OCI-LY1 (cell line): ENCODE measurements around the gene SPOP.
"Not testable (repeated sequence)": the region's sequence is repeated elsewhere in the genome, so short reads cannot be mapped to it uniquely, and the experiment has no call there.

Experiments used
- H2AFZ ChIP-seq: fragments of 200-600 bp; sonication (generic), shearing (Covaris generic); 2 replicates; pipeline ENCODE4 v1.6.0; 2014; ENCODE audit warnings: antibody characterized with exemption, mild to moderate bottlenecking, low read length
- H3F3A ChIP-seq: fragments of 200-600 bp; sonication (generic), shearing (Covaris generic); 2 replicates; pipeline ENCODE4 v1.6.0; 2014; ENCODE audit warnings: mild to moderate bottlenecking, antibody characterized with exemption, low read length, moderate library complexity; ENCODE audit not compliant: insufficient read depth
- H3K27ac ChIP-seq: fragments of 200-600 bp; sonication (generic); 2 replicates; pipeline ENCODE4 v1.5.1; 2014; ENCODE audit warnings: low read length, mixed run types, mild to moderate bottlenecking, low read depth; ENCODE audit not compliant: poor library complexity, severe bottlenecking
- H3K27me3 ChIP-seq: fragments of 200-600 bp; sonication (generic); 2 replicates; pipeline ENCODE4 v1.6.0; 2014; ENCODE audit warnings: antibody characterized with exemption, mild to moderate bottlenecking, low read length, moderate library complexity; ENCODE audit not compliant: insufficient read depth
- H3K36me3 ChIP-seq: fragments of 200-600 bp; sonication (generic); 2 replicates; pipeline ENCODE4 v1.6.1; 2014; ENCODE audit warnings: mild to moderate bottlenecking, antibody characterized with exemption, low read length, moderate library complexity, mixed read lengths; ENCODE audit not compliant: insufficient read depth
- H3K4me1 ChIP-seq: fragments of 200-600 bp; sonication (generic); 2 replicates; pipeline ENCODE4 v1.5.1; 2014; ENCODE audit warnings: mild to moderate bottlenecking, low read length, moderate library complexity; ENCODE audit not compliant: insufficient read depth, severe bottlenecking
- H3K4me2 ChIP-seq: fragments of 200-600 bp; sonication (generic), shearing (Covaris generic); 2 replicates; pipeline ENCODE4 v1.6.1; 2014; ENCODE audit warnings: low read length
- H3K4me3 ChIP-seq: fragments of 200-600 bp; sonication (generic); 2 replicates; pipeline ENCODE4 v1.5.1; 2014; ENCODE audit warnings: low read length, low read depth, mild to moderate bottlenecking, mixed read lengths; ENCODE audit not compliant: poor library complexity, severe bottlenecking
- H3K79me2 ChIP-seq: fragments of 200-600 bp; shearing (Covaris generic); 2 replicates; pipeline ENCODE4 v1.6.1; 2016; ENCODE audit warnings: mixed run types, low read length, mixed read lengths; ENCODE audit not compliant: insufficient read depth
- H3K9ac ChIP-seq: fragments of 200-600 bp; sonication (generic), shearing (Covaris generic); 2 replicates; pipeline ENCODE4 v1.6.1; 2014; ENCODE audit warnings: mild to moderate bottlenecking, low read length, mixed read lengths
- H3K9me2 ChIP-seq: fragments of 200-600 bp; sonication (generic), shearing (Covaris generic); 2 replicates; pipeline ENCODE4 v1.6.1; 2014; ENCODE audit warnings: low read depth, mild to moderate bottlenecking, low read length, mixed read lengths
- H3K9me3 ChIP-seq: fragments of 200-600 bp; shearing (Covaris generic); 2 replicates; pipeline ENCODE4 v1.6.1; 2014; ENCODE audit warnings: low read length, mixed read lengths
- H4K20me1 ChIP-seq: fragments of 200-600 bp; sonication (generic), shearing (Covaris generic); 2 replicates; pipeline ENCODE4 v1.6.0; 2016; ENCODE audit warnings: mild to moderate bottlenecking, low read length; ENCODE audit not compliant: insufficient read depth
- CTCF ChIP-seq: fragments of 200-600 bp; sonication (generic), shearing (Covaris generic); IDR thresholded peaks from 2 replicates; pipeline ENCODE4 v1.5.1; 2017; ENCODE audit warnings: mild to moderate bottlenecking, antibody characterized with exemption, low read length, moderate library complexity, mixed read lengths
- EZH2 ChIP-seq: fragments of 200-600 bp; sonication (generic), shearing (Covaris generic); IDR thresholded peaks from 2 replicates; pipeline ENCODE4 v1.8.0; 2017; ENCODE audit warnings: borderline replicate concordance, mixed run types, mild to moderate bottlenecking, antibody characterized with exemption, low read length, moderate library complexity, mixed read lengths

Gene SPOP

DNA sequence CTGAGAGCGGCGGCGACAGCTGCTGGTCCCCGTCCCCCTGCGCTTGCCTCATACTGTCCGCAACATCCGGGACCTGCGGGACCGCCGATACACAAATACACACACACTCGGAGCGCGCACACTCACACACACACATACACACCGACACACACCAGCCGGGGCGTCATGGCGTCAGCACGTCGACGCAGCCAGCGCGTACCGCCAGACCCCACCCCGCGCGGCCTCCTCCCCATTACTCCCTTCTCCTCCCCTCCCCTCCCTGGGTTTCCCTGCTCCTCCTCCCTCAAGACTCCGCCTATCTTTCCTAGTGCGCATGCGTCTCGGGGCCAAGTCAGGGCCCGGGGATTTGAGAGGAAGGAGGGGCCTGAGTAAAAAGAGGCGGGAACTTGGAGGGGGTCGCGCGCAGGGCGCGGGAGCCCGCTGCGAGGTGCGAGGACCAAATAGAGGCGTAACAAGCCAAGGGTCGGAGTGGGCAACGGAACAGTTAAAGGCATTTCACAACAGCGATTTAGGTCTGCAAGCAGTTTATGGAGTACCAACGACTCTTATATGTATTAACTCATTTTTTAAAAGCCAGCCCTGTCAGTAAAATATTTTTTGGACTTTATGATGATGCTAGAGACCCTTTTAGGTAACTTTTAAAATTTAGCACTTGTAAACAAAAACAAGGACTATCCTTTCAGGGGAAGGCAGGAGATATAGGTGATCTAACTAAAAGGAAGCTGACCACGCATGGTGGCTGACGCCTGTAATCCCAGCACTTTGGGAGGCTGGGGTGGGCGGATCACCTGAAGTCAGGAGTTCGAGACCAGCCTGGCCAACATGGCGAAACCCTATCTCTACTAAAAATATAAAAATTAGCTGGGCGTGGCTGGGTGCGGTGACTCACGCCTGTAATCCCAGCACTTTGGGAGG is at the start of gene SPOP:
Gene SPOP, minus strand, starts transcription at position 165 of the 915 bp plus-strand sequence. CDS start 55,287 bp downstream, outside the sequence.
- Histone ChIP-seq H3F3A (peaks cover 5% of the 10 kb centered on the region; the same call in 1 of the 2 replicates), H3K9me2 (no peaks in the 10 kb centered on the region), H3K36me3 (peaks cover 19% of the 10 kb centered on the region; the same call in 1 of the 2 replicates), H3K79me2 (peaks cover 34% of the 10 kb centered on the region), H4K20me1 (peaks cover 3% of the 10 kb centered on the region; the same call in 1 of the 2 replicates), H3K27me3 (no peaks in the 10 kb centered on the region), H3K4me1 (peaks cover 25% of the 10 kb centered on the region), H3K9ac (peak within 1 kb of the TSS; percentile 78), H3K4me2 (peak within 1 kb of the TSS; percentile 99), H2AFZ (no peak within 1 kb of the TSS), H3K9me3 (no peaks in the 10 kb centered on the region), H3K4me3 (peak within 1 kb of the TSS; percentile 71), H3K27ac (peak within 1 kb of the TSS; percentile 86)
- TF ChIP-seq CTCF (no peak), EZH2 (no peak)

DNA sequence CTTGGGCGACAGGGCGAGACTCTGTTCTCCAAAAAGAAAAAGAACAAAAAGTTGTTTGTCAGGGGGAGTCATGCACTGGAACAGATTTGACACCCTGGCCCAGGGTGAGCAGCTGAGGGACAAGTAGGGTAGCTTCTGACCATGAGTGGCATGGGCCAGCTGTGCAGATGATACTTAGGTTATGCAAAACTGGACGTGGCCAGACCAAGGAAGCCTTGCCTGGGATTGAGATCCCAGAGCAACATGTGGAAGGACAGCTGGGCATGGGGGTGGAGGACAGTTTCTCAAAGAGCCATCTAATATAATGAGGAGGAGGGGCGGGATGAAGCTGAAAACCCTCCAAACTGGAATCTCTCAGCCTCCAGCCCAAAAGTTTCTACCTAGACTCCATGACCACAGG is 49.5 kb upstream of the SPOP start:
- H3K9me3 ChIP-seq: no peaks in the 10 kb centered on the region
- TF ChIP-seq EZH2 (no peak), CTCF (no peak)
- H4K20me1 ChIP-seq: no peaks in the 10 kb centered on the region
- H3K27me3 ChIP-seq: no peaks in the 10 kb centered on the region
- H3K27ac ChIP-seq: no peak overlapping the region
- H3K79me2 ChIP-seq: 0 out of 2 replicates have a peak, but pooled peaks cover 8% of the 10 kb centered on the region
- H3K4me1 ChIP-seq: peaks cover 20% of the 10 kb centered on the region
- H2AFZ ChIP-seq: no peak overlapping the region
- no peaks in the 10 kb centered on the region for H3F3A ChIP-seq
- H3K9ac ChIP-seq: no peak overlapping the region
- H3K4me3 ChIP-seq: no peak overlapping the region
- peaks cover 93% of the 10 kb centered on the region for H3K36me3 ChIP-seq
- no peaks in the 10 kb centered on the region for H3K9me2 ChIP-seq
- H3K4me2 ChIP-seq: no peak overlapping the region

DNA sequence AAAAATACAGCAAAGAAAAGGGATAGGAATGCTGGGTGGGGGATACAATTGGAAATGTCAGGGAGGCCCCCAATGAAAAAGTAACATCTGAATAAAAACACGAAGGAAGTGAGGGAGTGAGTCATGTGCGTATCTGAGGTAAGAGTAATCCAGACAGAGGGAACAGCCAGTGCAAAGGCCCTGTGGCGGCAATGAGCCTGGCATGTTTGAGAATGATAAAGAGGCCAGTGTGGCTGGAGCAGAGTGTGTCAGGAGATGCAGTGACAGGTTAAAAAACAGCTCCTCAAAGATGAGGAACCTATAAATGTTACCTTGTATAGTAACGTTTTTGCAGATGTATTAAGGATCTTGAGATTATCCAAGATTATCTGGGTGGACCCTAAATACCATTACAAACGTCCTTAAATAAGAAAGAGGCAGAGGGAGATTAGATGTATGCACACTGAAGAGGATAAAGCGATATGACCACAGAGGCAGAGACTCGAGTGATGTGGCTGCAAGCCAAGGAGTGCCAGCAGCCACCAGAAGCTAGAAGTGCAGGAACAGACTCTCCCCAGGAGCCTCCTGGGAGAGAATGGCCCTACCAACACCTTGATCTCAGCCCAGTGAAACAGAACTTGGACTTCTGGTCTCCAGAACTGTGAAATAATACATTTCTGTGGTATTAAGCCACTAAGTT is 47.7 kb upstream of the SPOP start:
- no peak overlapping the region for H3K9ac ChIP-seq
- no peaks in the 10 kb centered on the region for H4K20me1 ChIP-seq
- no peaks in the 10 kb centered on the region for H3F3A ChIP-seq
- H3K36me3 ChIP-seq: peaks cover 95% of the 10 kb centered on the region
- peaks cover 20% of the 10 kb centered on the region for H3K4me1 ChIP-seq
- no peak overlapping the region for H2AFZ ChIP-seq
- no peak overlapping the region for H3K4me3 ChIP-seq
- no peaks in the 10 kb centered on the region for H3K27me3 ChIP-seq
- no peak overlapping the region for H3K4me2 ChIP-seq
- H3K9me2 ChIP-seq: no peaks in the 10 kb centered on the region
- no peak overlapping the region for H3K27ac ChIP-seq
- H3K9me3 ChIP-seq: no peaks in the 10 kb centered on the region
- 0 out of 2 replicates have a peak, but pooled peaks cover 8% of the 10 kb centered on the region for H3K79me2 ChIP-seq
- TF ChIP-seq EZH2 (no peak), CTCF (no peak)

- not testable (repeated sequence) for H3F3A ChIP-seq, H3K79me2 ChIP-seq, H4K20me1 ChIP-seq, H3K9me3 ChIP-seq, H3K27me3 ChIP-seq, H3K27ac ChIP-seq, H3K4me3 ChIP-seq, H2AFZ ChIP-seq, H3K4me2 ChIP-seq, H3K9me2 ChIP-seq, H3K9ac ChIP-seq
- Histone ChIP-seq H3K36me3 (peaks cover 95% of the 10 kb centered on the region), H3K4me1 (peaks cover 20% of the 10 kb centered on the region)
Observed at GRCh38 chr17:49724552-49724951, 46.7 kb upstream of the SPOP start.
